ENCODE measurements around the gene WDR36.

DNA sequence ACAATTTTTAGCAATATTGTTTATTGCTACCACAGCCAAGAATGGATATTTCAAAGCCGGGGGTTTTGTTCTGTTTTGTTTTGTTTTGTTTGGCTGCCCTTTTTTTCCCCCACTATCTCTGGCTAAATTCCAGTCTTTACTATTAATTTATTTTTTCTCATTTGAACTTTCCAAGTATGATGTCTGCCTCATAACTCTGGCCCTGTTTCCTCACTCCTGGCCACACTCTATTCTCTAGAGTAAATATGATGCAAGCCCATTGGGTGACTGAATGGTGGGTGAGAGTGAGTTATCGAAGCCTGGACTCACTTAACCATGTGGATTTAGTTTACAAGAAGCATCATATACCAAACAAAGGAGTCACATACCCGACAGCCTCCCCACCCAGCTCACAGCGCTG lies 41.9 kb downstream of the WDR36 start:
- TF ChIP-seq GATA3 (IDR thresholded peaks at IDR 0.05; ENCODE audit: low read depth, low read length) (no peak), GATA2 (IDR thresholded peaks at IDR 0.05; ENCODE audit: low read depth, low read length) (no peak)

All from SH-SY5Y (cell line).